Hematopoietic multipotent progenitor cell treated with erythropoietin and hydrocortisone succinate and interleukin-3 and kit ligand, for 15 days (in vitro differentiated cells): ENCODE measurements around the gene HS6ST1.

Source experiments
- DNase-seq: peaks from one replicate; pipeline ENCODE4 v3.0.0-alpha.2; 2015; ENCODE audit warnings: low spot score

HS6ST1 gene

GRCh38 chr2:128347701-128348539, 29.3 kb upstream of the HS6ST1 start:
- DNase-seq: no peak

DNA sequence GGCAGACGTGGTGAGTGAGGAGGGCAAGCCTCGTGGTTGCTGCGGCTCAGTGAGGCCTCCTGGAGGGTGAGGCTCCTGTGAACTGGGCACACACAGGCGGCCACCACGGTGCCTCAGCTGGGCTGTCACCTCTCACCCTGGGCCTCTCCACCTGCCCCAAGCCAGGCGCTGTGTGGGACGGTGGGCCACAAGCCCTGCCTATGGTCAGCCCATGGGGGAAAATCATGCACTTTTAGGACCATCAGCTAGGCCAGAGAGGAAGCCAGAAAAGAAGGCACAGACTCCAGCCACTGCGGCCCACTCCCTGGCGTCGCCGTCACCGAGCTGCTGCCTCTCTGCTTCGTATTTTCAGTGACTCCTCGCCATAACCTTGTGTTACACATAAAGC, 28.5 kb upstream of the HS6ST1 start:
- no peak for DNase-seq

- DNase-seq: no peak
Observed at GRCh38 chr2:128346291-128347170, 27.9 kb upstream of the HS6ST1 start.

DNA sequence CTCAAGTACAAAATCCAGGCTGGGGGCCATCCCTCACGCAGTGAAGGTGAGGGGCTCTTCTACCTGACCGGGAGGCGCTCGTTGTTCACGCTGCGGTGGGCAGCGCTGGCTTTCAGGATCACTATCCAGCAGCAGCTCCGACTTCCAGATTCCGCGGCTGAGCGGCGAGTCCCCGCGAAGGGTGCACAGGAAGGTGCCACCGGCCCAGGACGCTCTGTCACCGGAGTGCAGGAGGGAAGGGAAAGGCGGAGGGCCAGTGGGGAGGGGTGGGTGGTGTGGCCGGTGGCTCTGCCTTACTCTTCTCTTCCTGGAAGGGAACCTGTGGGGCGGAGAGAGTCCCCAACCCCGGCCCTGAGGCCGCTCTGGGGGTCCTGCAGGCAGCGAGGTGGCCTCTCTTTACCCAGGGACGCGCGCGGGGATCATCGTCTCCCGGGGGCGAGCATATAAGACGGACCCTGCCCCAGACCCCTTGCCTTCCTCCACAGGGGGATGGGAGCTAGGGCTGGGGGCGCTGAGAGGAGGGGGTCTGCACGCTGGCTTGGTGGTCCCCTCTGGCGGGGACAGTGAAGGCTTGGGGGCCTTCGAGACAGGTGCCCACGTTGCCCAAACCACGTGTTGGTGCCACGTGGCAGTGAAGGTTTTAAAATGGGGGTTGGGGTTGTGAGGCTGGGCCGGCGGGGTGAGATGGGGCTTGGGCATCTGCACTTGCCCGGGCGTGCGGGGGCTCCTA, 26.9 kb upstream of the HS6ST1 start:
- DNase-seq: no peak

DNA sequence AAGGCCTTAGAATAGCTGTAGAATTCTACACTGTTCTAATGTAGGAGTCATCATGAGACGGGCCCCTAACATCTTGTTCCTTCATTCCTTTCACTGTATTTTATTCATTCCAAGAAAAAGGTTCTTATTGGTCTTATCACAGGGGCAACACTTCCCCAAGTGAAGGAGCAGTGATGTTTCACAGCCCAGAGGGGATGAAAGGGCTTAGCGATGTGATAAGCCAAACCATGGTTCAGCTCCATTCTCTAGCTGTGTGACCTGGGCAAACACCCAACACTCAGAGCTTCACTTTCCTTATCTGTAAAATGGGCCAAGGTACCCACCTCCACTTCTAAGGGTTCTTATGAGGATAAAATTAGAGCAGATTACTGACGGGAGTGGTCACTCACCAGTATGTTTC, 25.4 kb upstream of the HS6ST1 start:
- DNase-seq: no peak

DNA sequence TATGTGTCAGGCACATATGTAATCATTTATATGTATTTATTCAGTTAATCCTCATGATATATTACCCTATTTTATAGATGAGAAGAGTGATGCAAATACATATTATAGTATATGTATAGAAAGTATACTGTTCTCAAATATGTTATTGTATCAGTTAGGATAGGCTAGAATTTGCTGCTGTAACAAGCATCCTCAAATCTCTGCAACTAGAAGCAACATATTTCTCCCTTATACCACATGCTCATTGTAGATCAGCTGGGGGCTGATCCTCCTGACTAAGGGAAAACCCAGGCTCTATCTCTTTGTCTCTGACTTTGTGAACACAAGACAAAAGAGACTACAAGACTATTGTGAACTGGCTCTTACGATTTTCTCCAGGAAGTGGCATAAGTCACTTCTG, 24.8 kb upstream of the HS6ST1 start:
- DNase-seq: no peak

DNA sequence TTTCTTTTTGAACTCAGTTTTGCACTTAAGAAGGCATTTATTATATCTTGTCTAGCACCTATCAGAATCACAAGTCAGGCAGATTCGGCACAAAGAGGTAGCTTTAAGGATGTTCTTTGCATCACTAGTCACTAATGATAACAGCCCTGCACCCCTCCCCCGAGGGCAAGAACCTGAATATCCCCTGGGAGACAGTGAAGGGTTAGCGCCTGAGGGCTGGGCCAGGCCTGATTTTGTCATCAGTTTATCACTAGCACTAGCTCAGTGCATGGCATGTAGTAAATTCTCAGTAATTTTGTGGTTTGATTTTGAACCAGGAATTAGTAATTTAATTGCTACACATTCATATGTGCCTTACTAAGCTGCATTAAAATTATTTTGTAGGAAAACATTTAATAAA, 23.9 kb upstream of the HS6ST1 start:
- DNase-seq: no peak

DNA sequence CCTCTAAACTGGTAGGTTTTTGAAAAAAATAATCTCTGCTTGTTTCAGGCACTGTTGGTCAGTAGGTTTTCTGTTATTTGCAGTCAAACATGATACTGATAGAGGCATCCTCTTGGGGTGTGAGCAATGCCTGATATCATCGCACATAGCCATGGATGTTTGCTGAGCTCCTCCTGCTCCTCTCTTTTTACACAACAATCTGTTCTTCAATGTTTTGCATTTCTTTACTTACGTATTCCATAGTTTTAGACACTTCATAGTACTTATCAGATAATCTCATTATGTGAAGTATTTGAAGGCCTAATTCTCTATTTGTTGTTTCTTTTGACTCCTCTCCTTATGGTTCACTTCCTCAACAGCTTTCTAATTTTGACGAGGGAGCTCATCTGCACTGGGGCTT, 23.0 kb upstream of the HS6ST1 start:
- DNase-seq: no peak

- DNase-seq: no peak
Observed at GRCh38 chr2:128332091-128332634, 13.5 kb upstream of the HS6ST1 start.

GRCh38 chr2:128330583-128330982, 11.9 kb upstream of the HS6ST1 start:
- DNase-seq: no peak

DNA sequence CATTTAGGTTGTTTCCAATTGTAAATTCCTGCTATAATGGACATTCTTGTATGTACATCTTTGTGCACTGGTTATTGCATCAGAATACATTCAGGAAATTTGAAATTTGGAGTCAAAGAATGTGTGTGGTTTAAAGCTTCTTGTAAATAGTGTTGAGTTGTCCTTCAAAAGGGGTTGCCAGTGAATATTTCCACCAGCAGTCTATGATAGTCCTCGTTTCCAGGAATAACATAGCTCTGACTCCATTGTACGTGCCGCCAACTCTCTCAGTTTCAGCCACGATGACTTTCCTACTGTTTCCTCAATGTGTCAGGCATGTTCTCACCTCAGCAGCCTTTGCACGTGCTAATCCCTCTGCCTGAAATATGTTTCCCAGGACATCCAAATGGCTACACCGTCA, 10.9 kb upstream of the HS6ST1 start:
- DNase-seq: no peak

DNA sequence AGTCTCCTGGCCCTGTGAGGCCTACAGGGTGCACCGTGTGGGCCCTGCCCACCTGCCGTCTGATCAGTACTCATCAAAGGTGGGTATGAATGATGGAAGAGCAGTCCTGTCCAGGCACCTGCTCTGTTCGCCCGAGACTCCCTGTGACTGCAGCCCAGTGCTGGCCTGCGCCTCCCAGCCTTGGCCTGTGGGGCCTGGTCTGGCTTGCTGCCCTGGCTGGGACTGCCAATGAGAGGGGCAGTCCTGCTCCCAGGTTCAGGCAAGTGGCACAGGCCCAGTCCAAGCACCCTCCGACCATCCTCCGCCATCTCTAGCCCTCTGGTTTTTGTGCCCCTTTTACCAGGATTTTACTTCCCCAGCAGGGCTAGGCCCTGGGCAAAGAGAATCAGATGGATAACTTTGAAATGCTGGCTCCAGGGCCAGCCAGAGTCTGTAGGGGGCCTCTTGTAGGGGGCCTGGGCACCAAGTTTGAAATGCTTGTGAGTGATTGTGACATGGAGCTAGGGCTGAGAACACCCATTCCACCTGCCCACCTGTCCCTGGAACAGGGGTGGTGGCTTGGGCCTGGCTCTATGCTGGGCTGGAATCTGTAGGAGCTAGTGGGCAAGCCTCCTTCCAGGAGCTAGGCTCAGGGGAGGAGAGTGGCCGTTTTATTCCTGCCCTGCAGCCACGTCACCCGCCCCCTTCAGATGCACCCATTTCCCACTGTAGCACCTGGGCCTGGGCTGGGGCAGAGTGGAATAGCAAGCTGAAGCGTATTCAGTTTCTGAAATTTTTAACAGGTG, 8.7 kb upstream of the HS6ST1 start:
- no peak for DNase-seq

GRCh38 chr2:128326346-128326745, 7.7 kb upstream of the HS6ST1 start:
- DNase-seq: no peak

- DNase-seq: no peak
Observed at GRCh38 chr2:128325611-128326181, 7.0 kb upstream of the HS6ST1 start.

DNA sequence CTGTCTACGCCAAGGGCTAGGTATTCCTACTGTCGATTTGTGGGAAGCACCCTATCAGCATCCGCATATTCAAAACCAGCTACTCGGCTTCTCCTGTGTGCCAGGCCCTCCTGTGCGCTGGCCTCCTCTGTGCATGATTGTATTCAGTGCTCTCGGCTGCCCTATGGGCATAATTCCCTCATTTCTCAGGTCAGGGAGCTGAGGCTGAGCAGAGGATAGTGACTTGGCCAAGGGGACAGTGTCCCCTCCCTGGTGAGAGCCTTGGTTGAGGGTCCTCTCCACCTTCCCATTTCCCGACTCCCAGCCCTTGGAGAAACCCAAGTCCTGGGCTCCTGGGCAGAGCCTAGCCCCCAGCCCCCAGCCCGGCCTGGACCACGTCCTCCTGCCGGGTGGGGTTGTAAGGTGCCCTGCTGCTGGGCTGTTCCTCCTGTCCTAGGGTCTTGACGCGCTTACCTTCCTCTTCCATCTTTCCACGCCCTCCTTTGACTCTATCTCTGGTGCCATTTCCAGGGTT, 6.3 kb upstream of the HS6ST1 start:
- no peak for DNase-seq

GRCh38 chr2:128324008-128324896, 5.6 kb upstream of the HS6ST1 start:
- no peak for DNase-seq

- no peak for DNase-seq
Observed at GRCh38 chr2:128323555-128323931, 4.9 kb upstream of the HS6ST1 start.

DNA sequence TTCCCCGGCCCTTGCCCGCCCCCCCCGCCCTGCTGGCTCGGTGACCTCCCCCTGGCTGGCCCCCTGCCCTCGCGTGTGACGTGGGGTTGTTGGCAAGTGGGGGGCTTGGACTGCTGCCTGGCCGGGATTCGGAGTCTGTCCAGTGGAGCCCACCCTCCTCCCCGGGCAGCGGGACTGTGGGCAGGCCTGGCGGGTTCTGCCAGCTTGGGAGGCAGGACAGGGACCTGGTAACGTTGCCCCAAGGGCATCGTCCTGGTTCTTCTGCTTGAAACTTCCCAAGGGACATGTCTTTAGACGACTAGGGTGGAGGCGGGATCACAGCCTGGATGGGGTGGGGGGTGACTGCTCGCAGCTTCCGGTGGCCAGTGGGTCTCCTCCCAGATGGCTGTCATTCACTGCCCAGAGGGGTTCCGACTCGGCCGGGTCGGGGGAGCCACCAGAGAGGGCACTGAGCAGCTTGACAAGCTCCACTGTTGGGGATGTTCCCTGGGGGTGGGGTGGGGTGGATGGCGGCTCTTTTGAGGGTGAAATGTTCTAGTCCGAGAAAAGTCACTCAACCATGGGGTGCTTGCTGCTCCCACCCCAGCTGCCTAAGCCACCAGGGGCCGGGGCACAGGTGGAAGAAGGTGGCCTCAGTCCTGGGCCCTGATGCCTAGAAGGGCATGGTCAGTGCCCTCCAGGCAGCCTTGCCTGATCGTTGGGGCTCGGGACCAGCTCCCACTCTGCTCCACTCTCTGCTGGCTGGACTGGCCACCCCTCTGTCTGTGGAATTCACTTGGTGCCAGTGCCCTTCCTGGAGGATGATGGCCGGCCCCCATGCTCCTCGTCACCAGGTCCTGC, 4.3 kb upstream of the HS6ST1 start:
- no peak for DNase-seq
